Activated CD8-positive, alpha-beta memory T cell treated with anti-CD3 and anti-CD28 coated beads, Interleukin-2, amount 50 U/mL, for 1 hour (primary cell): ENCODE measurements around the gene SERPIND1.

Experiments used
- DNase-seq: peaks from one replicate; pipeline ENCODE4 v3.0.0-alpha.2; 2020; ENCODE audit errors: extremely low read depth

SERPIND1 gene

GRCh38 chr22:20775342-20775895 is 1.5 kb downstream of the SERPIND1 start:
- no peak for DNase-seq

- no peak for DNase-seq
Observed at GRCh38 chr22:20776624-20777405, 2.9 kb downstream of the SERPIND1 start.

GRCh38 chr22:20777420-20778177 is 3.7 kb downstream of the SERPIND1 start:
- no peak for DNase-seq

- no peak for DNase-seq
Observed at GRCh38 chr22:20779014-20779817, 5.3 kb downstream of the SERPIND1 start.

- no peak for DNase-seq
Observed at GRCh38 chr22:20779818-20780158, 5.9 kb downstream of the SERPIND1 start.

GRCh38 chr22:20781272-20781990 is 7.5 kb downstream of the SERPIND1 start:
- no peak for DNase-seq

GRCh38 chr22:20782083-20782482 is 8.2 kb downstream of the SERPIND1 start:
- DNase-seq = no peak

- DNase-seq = no peak
Observed at GRCh38 chr22:20782596-20783299, 8.8 kb downstream of the SERPIND1 start.

- DNase-seq = no peak
Observed at GRCh38 chr22:20783300-20783673, 9.4 kb downstream of the SERPIND1 start.

- peak; percentile 19 for DNase-seq
Observed at GRCh38 chr22:20783844-20784723, 10.2 kb downstream of the SERPIND1 start.

GRCh38 chr22:20785415-20785814 is 11.5 kb downstream of the SERPIND1 start:
- DNase-seq = no peak

- DNase-seq = no peak
Observed at GRCh38 chr22:20786048-20786447, 12.1 kb downstream of the SERPIND1 start.

- DNase-seq = no peak
Observed at GRCh38 chr22:20786536-20786979, 12.6 kb downstream of the SERPIND1 start.

GRCh38 chr22:20787223-20787622 is 13.3 kb downstream of the SERPIND1 start:
- no peak for DNase-seq

- DNase-seq = no peak
Observed at GRCh38 chr22:20787746-20788626, 14.1 kb downstream of the SERPIND1 start.

- no peak for DNase-seq
Observed at GRCh38 chr22:20788627-20789344, 14.9 kb downstream of the SERPIND1 start.

- no peak for DNase-seq
Observed at GRCh38 chr22:20792221-20792965, 18.5 kb downstream of the SERPIND1 start.
